GM19438 (cell line): ENCODE results near the gene HSPE1.
"Not testable (repeated sequence)": the region's sequence is repeated elsewhere in the genome, so short reads cannot be mapped to it uniquely, and the experiment has no call there.

Experiments used
- ATAC-seq: cut with Tn5 transposase; IDR thresholded peaks from one replicate; pipeline ENCODE4 v1.9.1; 2021; ENCODE audit warnings: low read depth; ENCODE audit not compliant: unreplicated experiment

Gene HSPE1

GRCh38 chr2:197498235-197498936, 1.8 kb upstream of the HSPE1 start:
- ATAC-seq = no peak

- peak; percentile 32 for ATAC-seq
These were observed 1.1 kb upstream of the HSPE1 start for GRCh38 chr2:197498937-197499593.

DNA sequence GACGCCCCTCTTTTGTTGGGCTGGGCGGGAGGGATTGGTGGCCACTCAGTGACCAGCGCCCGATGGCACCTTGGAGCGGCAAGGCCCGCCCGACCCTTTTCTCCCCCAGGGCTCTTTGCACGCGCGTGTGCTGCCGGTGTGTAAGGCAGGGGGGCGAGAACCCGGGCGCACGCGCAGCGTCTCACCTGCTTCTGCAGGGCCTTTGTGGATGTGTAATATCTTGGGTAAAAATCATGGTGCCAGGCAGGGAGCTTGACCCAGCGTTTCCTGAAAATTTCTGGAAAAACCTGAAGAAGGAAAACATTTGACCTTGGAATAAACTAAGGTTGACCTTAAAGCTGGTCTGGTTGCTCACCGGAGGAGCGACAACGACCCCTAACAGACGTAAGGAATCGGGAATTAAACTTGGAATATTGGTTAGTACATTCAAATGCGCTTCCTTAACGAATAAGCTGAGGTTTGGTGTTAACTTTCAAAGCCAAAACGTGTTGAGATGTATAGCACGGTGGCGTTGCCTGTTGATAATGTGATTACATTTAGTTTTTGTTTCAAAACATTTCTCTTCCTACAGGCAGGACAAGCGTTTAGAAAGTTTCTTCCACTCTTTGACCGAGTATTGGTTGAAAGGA, 438 bp downstream of the HSPE1 start:
- ATAC-seq = peak; percentile 3

GRCh38 chr2:197502201-197502600, 2.0 kb downstream of the HSPE1 start:
- ATAC-seq = no peak

DNA sequence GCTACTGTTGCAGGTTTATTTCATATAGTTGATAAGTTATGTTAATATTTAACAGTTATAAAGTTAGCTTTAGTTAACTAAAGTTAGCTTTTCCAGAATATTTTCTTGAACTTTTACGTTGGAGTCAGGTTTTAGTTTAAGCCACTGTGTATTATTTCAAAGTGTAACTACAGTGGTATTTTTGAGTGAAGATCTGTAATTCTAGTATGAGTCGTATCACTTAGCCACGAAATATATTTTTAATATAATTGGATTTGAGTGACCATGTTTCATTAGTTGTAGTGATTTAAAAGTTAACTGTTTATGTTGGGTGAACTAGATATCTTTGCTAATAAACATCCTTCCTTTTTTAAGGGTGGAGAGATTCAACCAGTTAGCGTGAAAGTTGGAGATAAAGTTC, 2.5 kb downstream of the HSPE1 start:
- ATAC-seq = no peak

DNA sequence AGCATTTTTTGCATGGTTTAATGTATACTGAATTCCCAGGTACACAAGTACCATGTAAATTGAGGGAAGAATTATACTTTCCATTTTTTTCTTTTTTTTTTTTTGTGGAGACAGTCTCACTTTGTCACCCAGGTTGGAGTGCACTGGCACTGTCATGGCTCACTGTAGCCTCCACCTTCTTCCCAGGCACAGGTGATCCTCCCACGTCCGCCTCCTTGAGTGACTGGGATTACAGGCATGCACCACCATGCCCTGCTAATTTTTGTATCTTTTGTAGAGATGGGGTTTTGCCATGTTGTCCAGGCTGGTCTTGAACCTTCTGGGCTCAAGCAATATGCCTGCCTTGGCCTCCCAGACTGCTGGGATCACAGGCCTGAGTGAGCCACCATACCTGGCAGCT, 3.8 kb downstream of the HSPE1 start:
- no peak for ATAC-seq

DNA sequence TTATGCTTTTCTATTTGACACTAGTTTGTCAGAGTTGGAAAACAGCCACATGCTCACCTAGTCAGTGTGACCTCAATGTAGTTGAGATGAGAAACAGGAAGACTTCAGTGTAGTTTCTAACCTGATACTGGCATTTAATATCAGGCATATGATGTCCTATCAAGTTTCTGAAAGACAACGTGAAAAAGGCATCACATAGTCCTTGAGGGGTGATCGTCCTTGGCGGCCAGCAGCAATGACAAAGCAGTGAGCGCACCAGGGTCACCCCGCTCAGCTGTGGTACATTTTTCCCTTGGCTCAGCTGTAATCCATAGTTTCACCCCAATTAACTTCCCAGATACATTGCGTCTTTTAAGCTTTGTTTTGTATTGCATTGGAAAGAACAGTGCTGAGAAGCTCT, 4.3 kb downstream of the HSPE1 start:
- no peak for ATAC-seq

- no peak for ATAC-seq
These were observed 6.5 kb downstream of the HSPE1 start for GRCh38 chr2:197506658-197507057.

DNA sequence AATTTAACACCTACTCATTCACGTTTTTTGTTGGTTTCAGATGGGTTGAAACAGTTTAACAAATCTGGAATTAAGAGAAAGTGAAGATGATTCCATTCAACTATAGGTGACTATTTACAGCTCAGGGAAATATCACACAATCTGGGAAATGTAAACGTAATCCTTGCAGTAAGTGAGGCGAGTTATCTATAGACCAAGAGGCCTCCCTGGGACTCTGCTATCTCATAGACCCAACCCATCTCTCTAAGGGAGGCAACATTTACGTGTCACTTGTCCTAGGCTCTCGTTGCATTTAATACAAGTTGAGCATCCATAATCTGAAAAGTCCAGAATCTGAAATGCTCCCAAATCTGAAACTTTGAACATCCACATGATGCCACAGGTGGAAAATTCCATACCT, 13.7 kb downstream of the HSPE1 start:
- ATAC-seq = no peak

DNA sequence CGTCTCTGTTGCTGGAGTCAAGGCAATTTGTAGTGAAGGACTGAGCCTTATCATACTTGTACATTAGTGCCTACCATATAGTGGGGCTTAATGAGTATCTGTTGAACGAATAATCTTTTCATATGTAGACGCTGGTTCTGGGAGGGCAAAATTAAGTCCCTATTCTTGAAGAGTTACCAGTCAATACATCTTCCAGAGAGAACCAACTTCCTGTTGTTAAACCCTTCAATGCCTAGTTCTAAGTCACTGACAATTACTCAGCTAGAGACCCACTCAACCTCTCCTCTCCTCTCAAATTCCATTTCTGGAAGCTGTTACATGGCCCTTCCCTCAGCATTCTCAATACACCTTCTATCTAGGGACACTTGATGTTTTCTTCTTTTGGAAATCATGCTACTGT, 14.6 kb downstream of the HSPE1 start:
- ATAC-seq = no peak

DNA sequence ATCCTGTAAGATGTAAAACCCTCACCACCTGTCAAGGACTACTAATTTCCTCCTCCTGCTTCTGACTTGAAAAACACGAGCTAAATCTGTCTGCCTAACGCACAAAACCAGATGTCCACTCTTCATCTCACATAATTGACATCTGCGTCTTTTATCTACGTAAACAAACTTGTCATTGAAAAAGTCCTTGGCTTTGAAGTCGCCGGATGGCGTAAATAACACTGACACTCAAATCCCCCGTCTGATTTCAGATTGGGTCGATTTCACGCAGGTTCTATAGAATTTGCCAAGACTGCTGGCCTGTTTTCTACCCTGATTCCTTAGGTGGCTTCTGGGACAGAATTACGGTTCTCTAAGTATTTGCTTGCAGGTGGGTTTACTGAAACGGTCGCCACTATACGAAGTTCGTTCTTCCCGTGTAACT, 15.1 kb downstream of the HSPE1 start:
- peak; percentile 5 for ATAC-seq

GRCh38 chr2:197515739-197516392, 15.7 kb downstream of the HSPE1 start, which contains the start of gene MOB4:
Gene MOB4 (plus strand): TSS chr2:197516066. CDS start chr2:197516087, 21 bp downstream.
- ATAC-seq = peak; percentile 93

- ATAC-seq = peak; percentile 13
These were observed 16.2 kb downstream of the HSPE1 start for GRCh38 chr2:197516393-197516761.

- no peak for ATAC-seq
These were observed 17.0 kb downstream of the HSPE1 start for GRCh38 chr2:197517150-197517549.

- ATAC-seq = no peak
These were observed 38.2 kb downstream of the HSPE1 start for GRCh38 chr2:197538412-197538811.

GRCh38 chr2:197539734-197540133, 39.6 kb downstream of the HSPE1 start:
- no peak for ATAC-seq

DNA sequence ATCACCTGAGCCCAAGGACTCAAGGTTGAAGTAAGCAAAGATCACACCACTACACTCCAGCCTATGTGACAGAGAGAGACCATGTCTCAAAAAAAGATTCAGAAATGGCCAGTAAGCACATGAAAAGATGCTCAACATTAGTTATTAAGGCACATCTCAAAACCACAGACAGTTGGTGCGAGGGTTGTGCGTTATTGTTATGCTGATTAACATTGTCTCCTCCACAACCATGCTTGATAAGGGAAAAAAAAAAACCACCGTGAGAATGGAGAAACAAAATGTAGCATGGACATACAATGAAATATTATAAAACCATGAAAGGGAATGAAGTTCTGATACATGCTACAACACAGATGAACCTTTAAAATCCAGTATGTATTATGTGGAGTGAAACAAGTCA, 43.0 kb downstream of the HSPE1 start:
- ATAC-seq = no peak

GRCh38 chr2:197547163-197547900, 47.2 kb downstream of the HSPE1 start:
- ATAC-seq = no peak

GRCh38 chr2:197548582-197548981, 48.4 kb downstream of the HSPE1 start:
- no peak for ATAC-seq

DNA sequence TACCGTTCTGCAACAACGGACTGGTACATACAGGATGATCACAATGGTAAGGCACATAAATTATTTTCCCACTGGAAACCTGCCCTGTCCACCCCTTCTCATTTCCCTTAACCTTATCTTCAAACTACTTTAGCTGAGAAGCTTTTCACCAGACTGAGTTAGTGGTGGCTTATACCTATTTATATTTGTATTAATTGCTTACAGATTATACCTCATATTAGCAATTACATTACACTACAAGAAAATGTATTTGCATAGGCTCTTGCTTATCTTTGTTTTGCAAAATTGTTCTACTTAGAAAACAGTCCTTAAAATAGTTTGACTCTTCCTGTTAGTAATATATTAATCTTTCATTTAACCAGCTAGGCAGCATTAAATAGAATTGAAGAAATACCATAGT, 51.1 kb downstream of the HSPE1 start:
- not testable (repeated sequence) for ATAC-seq
